ENCODE measurements around the gene COA8.

Gene COA8

DNA sequence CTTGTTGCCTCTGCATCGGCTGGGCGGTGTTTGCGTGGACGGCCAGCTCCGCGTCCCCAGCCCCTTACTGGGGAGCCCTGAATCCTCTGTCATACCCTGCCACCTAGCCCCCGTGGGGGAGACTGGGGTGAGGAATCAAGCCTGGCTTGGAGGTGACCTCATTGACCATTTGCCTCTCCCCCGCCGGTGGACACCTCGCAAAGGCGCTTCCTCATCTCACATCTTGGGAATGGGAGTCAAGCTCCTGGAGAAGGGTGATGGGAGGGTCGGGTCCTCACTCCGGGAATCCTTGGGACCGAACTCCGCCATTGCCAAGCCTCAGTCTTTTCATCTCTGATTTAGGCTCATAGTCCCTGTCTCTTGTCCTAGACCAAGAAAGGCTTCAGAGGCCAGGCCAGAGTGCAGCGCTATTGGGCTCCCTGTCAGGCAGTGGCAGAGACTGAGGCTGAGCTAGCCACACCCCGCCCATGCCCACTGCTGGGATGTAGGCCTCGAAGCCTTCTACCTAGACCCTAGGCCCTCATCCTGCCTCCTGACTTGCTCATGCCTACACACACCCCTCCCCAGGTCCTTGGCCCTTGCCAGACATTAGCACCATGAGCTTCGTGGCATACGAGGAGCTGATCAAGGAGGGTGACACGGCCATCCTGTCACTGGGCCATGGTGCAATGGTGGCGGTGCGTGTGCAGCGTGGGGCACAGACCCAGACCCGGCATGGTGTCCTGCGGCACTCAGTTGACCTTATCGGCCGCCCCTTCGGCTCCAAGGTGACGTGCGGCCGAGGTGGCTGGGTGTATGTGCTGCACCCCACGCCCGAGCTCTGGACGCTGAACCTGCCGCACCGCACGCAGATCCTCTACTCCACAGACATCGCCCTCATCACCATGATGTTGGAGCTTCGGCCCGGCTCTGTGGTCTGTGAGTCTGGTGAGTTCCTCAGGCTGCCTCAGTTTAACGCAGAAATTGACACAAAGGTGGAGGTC, 33.1 kb upstream of the COA8 start:
- Histone ChIP-seq H3K27ac (peak overlapping the region; percentile 53), H3K4me3 (ENCODE audit: low read depth, low read length) (peak overlapping the region; percentile 73)
- TF ChIP-seq, protein P1, sequence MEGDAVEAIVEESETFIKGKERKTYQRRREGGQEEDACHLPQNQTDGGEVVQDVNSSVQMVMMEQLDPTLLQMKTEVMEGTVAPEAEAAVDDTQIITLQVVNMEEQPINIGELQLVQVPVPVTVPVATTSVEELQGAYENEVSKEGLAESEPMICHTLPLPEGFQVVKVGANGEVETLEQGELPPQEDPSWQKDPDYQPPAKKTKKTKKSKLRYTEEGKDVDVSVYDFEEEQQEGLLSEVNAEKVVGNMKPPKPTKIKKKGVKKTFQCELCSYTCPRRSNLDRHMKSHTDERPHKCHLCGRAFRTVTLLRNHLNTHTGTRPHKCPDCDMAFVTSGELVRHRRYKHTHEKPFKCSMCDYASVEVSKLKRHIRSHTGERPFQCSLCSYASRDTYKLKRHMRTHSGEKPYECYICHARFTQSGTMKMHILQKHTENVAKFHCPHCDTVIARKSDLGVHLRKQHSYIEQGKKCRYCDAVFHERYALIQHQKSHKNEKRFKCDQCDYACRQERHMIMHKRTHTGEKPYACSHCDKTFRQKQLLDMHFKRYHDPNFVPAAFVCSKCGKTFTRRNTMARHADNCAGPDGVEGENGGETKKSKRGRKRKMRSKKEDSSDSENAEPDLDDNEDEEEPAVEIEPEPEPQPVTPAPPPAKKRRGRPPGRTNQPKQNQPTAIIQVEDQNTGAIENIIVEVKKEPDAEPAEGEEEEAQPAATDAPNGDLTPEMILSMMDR (IDR thresholded peaks at IDR 0.05; ENCODE audit: low read depth, low read length) = no peak

DNA sequence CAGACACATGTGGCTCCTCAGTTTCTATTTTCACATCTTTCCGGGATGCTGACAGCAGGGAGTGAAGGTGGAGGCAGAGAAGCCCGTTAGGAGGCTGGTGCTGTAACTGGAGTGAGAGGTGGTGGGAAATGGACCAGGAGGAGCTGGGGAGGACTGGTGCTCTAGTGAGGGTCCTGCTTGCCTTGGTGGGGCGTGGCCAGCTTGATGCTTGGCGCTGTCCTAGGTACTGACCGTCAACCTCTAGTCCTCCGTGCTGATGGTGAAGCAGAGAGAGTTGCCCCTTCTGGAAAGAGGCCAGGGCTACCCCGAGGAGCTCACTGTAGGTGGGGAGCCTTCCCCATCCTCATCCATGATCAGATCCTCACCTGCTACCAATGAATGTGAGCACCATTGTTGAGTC, 32.4 kb upstream of the COA8 start:
- Histone ChIP-seq H3K27ac (no peak overlapping the region), H3K9me3 (ENCODE audit: severe bottlenecking) (no peaks in the 10 kb centered on the region), H3K36me3 (peaks cover 25% of the 10 kb centered on the region), H3K4me3 (ENCODE audit: low read depth, low read length) (no peak overlapping the region), H3K27me3 (ENCODE audit: insufficient read depth, low read depth, severe bottlenecking) (no peaks in the 10 kb centered on the region)
- no peak for DNase-seq
- TF ChIP-seq, protein P1 (IDR thresholded peaks at IDR 0.05; ENCODE audit: low read depth, low read length) = no peak

More for the DNA sequence above, 33.1 kb upstream of the COA8 start:
- Histone ChIP-seq H3K36me3 (peaks cover 20% of the 10 kb centered on the region), H3K9me3 (ENCODE audit: severe bottlenecking) (no peaks in the 10 kb centered on the region), H3K27me3 (ENCODE audit: insufficient read depth, low read depth, severe bottlenecking) (no peaks in the 10 kb centered on the region)
- DNase-seq = no peak

DNA sequence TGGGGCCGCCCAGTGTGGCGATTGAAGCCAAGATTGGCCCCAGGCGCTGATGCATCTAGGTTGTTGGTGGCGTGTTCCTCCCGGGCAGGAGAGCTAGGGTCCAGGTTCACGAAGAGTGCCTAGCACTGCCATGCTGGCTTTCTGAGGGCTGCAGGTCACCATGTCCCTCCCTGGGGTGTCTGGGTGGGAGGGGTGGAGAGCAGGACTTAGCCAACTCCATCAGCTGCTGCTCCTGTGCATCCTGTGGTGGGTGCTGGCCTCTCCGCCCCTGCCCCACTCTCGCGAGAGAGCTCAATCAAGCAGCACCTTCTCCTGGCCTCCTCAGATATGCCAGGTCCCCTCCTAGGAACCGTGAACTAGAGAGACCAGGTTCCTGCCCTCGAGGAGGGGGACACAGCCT, 31.9 kb upstream of the COA8 start:
- DNase-seq = no peak
- Histone ChIP-seq H3K4me3 (ENCODE audit: low read depth, low read length) (no peak overlapping the region), H3K27me3 (ENCODE audit: insufficient read depth, low read depth, severe bottlenecking) (no peaks in the 10 kb centered on the region), H3K27ac (no peak overlapping the region), H3K9me3 (ENCODE audit: severe bottlenecking) (no peaks in the 10 kb centered on the region), H3K36me3 (peaks cover 29% of the 10 kb centered on the region)
- TF ChIP-seq, protein P1 (IDR thresholded peaks at IDR 0.05; ENCODE audit: low read depth, low read length) = no peak

DNA sequence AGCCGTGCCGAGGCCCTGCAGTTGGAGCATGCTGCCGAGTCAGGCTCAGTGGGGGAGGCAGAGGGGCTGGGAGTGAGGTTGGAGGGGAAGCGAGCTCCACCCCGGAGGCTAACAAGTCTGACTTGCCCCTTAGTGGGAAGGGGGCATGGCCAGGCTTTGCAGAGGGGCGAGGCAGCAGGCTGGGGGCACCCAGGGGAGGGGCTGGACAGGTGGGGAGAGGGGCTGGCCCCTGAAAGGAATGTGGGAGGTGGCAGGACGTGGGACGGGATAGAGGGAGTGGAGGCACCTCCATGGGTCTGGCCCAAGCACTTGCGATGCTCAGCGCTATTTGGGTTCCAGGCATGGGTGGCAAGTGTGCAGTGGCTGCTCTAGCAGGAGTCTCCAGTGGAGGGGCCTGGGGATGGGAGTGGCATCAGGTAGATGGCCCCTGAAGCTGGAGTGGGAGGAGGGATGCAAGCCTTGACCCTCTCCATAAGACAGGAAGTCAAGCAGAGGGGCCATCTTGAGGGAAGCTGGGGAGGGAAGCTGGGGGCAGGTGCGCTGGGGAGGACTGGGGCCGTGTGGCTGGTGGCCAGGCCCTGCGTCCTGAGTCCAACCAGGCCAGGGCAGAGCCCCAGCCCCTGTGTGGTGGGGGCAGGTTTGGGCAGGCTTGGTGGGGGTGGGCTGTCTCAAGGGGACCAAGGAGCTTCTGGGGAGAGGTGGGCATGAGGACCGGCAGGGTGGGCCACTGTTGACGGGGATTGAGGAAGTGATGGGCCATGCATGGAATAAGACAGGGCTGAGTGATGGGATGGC, 31.1 kb upstream of the COA8 start:
- no peaks in the 10 kb centered on the region for H3K27me3 ChIP-seq (ENCODE audit: insufficient read depth, low read depth, severe bottlenecking)
- no peak overlapping the region for H3K4me3 ChIP-seq (ENCODE audit: low read depth, low read length)
- peaks cover 29% of the 10 kb centered on the region for H3K36me3 ChIP-seq
- TF ChIP-seq, protein P1 (IDR thresholded peaks at IDR 0.05; ENCODE audit: low read depth, low read length) = no peak
- H3K27ac ChIP-seq = no peak overlapping the region
- no peaks in the 10 kb centered on the region for H3K9me3 ChIP-seq (ENCODE audit: severe bottlenecking)
- DNase-seq = no peak

DNA sequence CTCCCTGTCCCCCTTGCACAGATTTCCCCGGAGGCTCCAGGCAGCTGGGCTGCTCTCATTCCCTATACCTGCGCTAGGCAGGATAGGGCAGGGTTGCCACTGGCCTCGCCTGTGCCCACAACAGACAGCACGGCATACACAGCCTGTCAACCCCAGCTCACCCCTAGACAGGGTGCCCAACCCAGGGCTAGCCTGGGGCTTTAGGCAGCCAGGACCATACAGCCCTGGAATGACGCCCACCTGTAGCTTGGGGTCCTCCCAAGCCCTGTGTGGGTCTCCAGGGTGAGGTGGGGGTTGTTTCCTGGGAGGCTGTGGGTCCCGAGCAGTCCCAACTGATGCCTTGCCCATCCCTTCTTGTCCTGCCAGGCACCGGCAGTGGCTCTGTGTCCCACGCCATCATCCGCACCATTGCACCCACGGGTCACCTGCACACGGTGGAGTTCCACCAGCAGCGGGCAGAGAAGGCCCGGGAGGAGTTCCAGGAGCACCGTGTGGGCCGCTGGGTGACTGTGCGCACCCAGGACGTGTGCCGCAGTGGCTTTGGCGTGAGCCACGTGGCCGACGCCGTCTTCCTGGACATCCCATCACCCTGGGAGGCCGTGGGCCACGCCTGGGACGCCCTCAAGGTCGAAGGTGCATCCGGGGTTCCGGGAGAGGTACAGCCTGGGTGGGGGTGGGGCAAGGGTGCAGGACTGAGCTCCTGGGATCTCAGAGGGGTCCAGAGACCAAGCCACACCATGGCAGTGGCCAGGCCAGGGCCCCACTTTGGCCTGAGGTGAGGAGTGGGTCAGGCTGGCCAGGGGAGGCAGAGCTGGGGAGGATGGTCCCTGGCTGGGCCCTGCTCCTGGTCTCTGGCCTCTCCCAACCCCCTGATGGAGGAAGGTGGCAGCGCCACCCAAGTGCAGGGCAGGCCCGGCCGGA, 30.3 kb upstream of the COA8 start:
- no peaks in the 10 kb centered on the region for H3K9me3 ChIP-seq (ENCODE audit: severe bottlenecking)
- no peaks in the 10 kb centered on the region for H3K27me3 ChIP-seq (ENCODE audit: insufficient read depth, low read depth, severe bottlenecking)
- no peak for DNase-seq
- peaks cover 29% of the 10 kb centered on the region for H3K36me3 ChIP-seq
- no peak overlapping the region for H3K27ac ChIP-seq
- TF ChIP-seq, protein P1 (IDR thresholded peaks at IDR 0.05; ENCODE audit: low read depth, low read length) = no peak
- no peak overlapping the region for H3K4me3 ChIP-seq (ENCODE audit: low read depth, low read length)

Measured in WERI-Rb-1 (cell line).